Esophagus muscularis mucosa (tissue), 4 donors: ENCODE data around the gene DAZAP2. TPM values are rescaled to one million over a fixed set of nuclear protein-coding genes. Genes with fewer than 3 reads are reported as not detected.

Experiments used
- DNase-seq: peaks from one replicate; pipeline ENCODE4 v3.0.0-alpha.2; 2017; ENCODE audit errors: extremely low spot score
- H3K27ac ChIP-seq, 4 donors: fragments of 200-600 bp; sonication (generic); replicated peaks in 1 of 4; 1 replicate in 3 of 4; 2 replicates in 1 of 4; pipeline ENCODE4 v1.5.1; 2016 to 2019; ENCODE audit warnings: mild to moderate bottlenecking in 1 of 4
- H3K27me3 ChIP-seq, 4 donors: fragments of 200-600 bp; sonication (generic); one replicate each; pipeline versions ENCODE4 v1.5.1 to v1.6.0; 2016 to 2019
- H3K36me3 ChIP-seq, 4 donors: fragments of 200-600 bp; sonication (generic); one replicate each; pipeline ENCODE4 v1.5.1; 2016 to 2019
- H3K4me1 ChIP-seq, 4 donors: fragments of 200-600 bp; sonication (generic); one replicate each; pipeline ENCODE4 v1.5.1; 2016 to 2019
- H3K4me3 ChIP-seq, 4 donors: fragments of 200-600 bp; sonication (generic); 1 replicate in 2 of 4; 2 replicates in 2 of 4; pipeline ENCODE4 v1.5.1; 2016 to 2019; ENCODE audit warnings: mild to moderate bottlenecking in 4 of 4, moderate library complexity in 1 of 4
- H3K9me3 ChIP-seq, 4 donors: fragments of 200-600 bp; sonication (generic); 1 replicate in 3 of 4; 2 replicates in 1 of 4; pipeline ENCODE4 v1.5.1; 2016 to 2019
- CTCF ChIP-seq, 3 experiments: fragments of 200-600 bp in 2 of 3; fragments of 450-650 bp in 1 of 3; sonication (generic) in 2 of 3; IDR thresholded peaks; one replicate each; pipeline ENCODE4 v1.5.1; 2017 to 2019; ENCODE audit warnings: antibody characterized with exemption in 3 of 3, mild to moderate bottlenecking in 2 of 3, moderate library complexity in 1 of 3
- EP300 ChIP-seq: sonication (generic); formaldehyde crosslinking; IDR thresholded peaks from one replicate; pipeline ENCODE4 v1.6.1; 2017; ENCODE audit warnings: antibody characterized with exemption
- POLR2A ChIP-seq: fragments of 450-650 bp; IDR thresholded peaks from one replicate; pipeline ENCODE4 v1.6.1; 2017; ENCODE audit warnings: antibody characterized with exemption, moderate library complexity, mild to moderate bottlenecking, low read depth
- POLR2AphosphoS5 ChIP-seq, 2 donors: sonication (generic); formaldehyde crosslinking; IDR thresholded peaks; one replicate each; pipeline ENCODE4 v1.6.1; 2017; ENCODE audit warnings: antibody characterized with exemption in 2 of 2
- WGBS: methylation state at CpG from one replicate; pipeline ENCODE4 v1.1.5; 2018; 5-methylcytosine and 5-hydroxymethylcytosine counted together
- intact Hi-C: fragments of 100-400 bp; cut with DNase I; formaldehyde crosslinking; loops from one replicate; pipeline ENCODE4 v1.15.1; 2023
- total RNA-seq, 4 donors: library from RNA; depleted of rRNA; stranded (reverse); fragments of >200 nt; gene quantifications; one replicate each; pipeline versions ENCODE4 v1.1.0 to v1.2.1, GENCODE V29; 2016

DAZAP2 gene
- total RNA-seq, 4 donors from 2014 or later, result 247 to 451 (median 356) TPM

GRCh38 chr12:51229116-51229809 lies 9.4 kb upstream of the DAZAP2 start:
- Histone ChIP-seq H3K4me3 (no peak overlapping the region), H3K36me3 (no peaks in the 10 kb centered on the region), H3K27me3 (no peaks in the 10 kb centered on the region), H3K9me3 (no peaks in the 10 kb centered on the region), H3K27ac (no peak overlapping the region), H3K4me1 (no peaks in the 10 kb centered on the region)
- TF ChIP-seq EP300, result no peak
- no peak for TF ChIP-seq CTCF (IDR thresholded peaks at IDR 0.05)
- TF ChIP-seq POLR2A, result no peak
- TF ChIP-seq POLR2AphosphoS5 (IDR thresholded peaks at IDR 0.05), result no peak
- 91% methylated on average over 7 of the region's 7 CpGs for WGBS
- DNase-seq, result no peak
- intact Hi-C loops, result no loop called here

GRCh38 chr12:51232642-51233041 lies 6.0 kb upstream of the DAZAP2 start:
- Histone ChIP-seq H3K4me1 (no peaks in the 10 kb centered on the region), H3K9me3 (no peaks in the 10 kb centered on the region), H3K27me3 (no peaks in the 10 kb centered on the region), H3K27ac (no peak overlapping the region), H3K36me3 (no peaks in the 10 kb centered on the region), H3K4me3 (no peak overlapping the region)
- DNase-seq, result no peak
- intact Hi-C loops, result no loop called here
- TF ChIP-seq CTCF (IDR thresholded peaks at IDR 0.05) (no peak), POLR2AphosphoS5 (IDR thresholded peaks at IDR 0.05) (no peak), EP300 (no peak), POLR2A (no peak)

DNA sequence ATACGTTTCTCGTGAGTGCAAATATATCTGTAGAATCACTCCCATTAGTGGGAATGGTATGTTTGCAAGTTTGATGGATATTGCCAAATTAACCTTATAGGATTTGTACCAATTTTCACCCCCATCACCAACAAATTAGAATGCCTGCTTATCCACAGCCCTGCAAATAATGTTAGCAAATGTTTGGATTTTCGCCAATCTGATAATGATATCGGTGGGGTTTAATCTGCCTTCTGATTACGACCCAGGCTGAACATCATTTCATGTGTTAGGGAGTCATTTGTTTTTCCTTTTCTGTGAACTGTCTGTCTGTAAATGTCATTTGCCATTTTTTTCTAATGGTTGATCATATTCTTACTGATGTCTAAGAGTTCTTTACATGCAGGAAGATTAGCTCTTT lies 4.1 kb upstream of the DAZAP2 start:
- Histone ChIP-seq H3K9me3 (no peaks in the 10 kb centered on the region), H3K27me3 (no peaks in the 10 kb centered on the region), H3K36me3 (no peaks in the 10 kb centered on the region), H3K27ac (no peak overlapping the region), H3K4me1 (peaks cover 6 to 8% (median 7%) of the 10 kb centered on the region in 4 donors), H3K4me3 (no peak overlapping the region)
- no peak for DNase-seq
- intact Hi-C loops, result no loop called here
- TF ChIP-seq EP300, result no peak
- TF ChIP-seq CTCF (IDR thresholded peaks at IDR 0.05), result no peak
- no peak for TF ChIP-seq POLR2AphosphoS5 (IDR thresholded peaks at IDR 0.05)
- TF ChIP-seq POLR2A, result no peak
- WGBS, result 63% methylated on average over 5 of the region's 5 CpGs

DNA sequence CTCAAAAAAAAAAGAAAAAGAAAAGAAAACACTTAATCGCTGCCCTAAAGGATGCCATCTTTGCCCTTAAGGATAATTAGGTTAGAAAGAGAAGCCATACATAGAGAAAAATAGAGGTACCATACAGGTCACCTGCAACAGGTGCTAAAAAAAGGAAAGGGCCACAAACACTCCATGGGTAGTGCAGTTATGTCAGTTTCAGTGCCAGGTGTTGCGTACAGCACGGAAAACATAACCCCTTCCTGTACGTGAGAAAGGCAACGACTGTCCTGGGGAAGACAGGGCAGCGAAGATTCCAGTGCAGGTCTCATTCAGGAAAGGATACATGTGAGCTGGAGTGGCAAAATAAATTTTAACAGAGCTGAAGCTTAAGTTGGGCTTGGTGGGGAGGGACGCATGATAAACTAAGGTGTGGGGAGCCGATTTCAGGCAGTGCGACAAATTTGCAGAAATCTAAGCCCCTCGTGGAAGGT lies 553 bp upstream of the DAZAP2 start:
- H3K36me3 ChIP-seq, result peaks cover 24 to 34% (median 31%) of the 10 kb centered on the region in 4 donors
- TF ChIP-seq EP300 (no peak), POLR2AphosphoS5 (IDR thresholded peaks at IDR 0.05) (no peak), POLR2A (no peak), CTCF (IDR thresholded peaks at IDR 0.05) (no peak)
- intact Hi-C loops, result loop anchor here (2.0 to 5.0 kb wide), 3 partner anchors 19 to 191 kb away; partner anchors contain the start of genes LETMD1, POU6F1 and TFCP2
- no peaks in the 10 kb centered on the region for H3K27me3 ChIP-seq
- H3K4me1 ChIP-seq, result peaks cover 31 to 42% (median 38%) of the 10 kb centered on the region in 4 donors
- 11% methylated on average over 10 of the region's 10 CpGs for WGBS
- DNase-seq, result no peak
- peak overlapping the region; percentile 74 to 96 (median 91) for H3K4me3 ChIP-seq
- H3K27ac ChIP-seq, result peak overlapping the region; percentile 94 to 100 (median 99)
- no peaks in the 10 kb centered on the region for H3K9me3 ChIP-seq
